H1 (cell line): Measurements from ENCODE around the gene PKIB. TPM values are rescaled to one million over a fixed set of nuclear protein-coding genes. Genes with fewer than 3 reads are reported as not detected.

Source experiments
- CTCF ChIA-PET: fragments of 300-600 bp; sonication (Branson Sonifier 250); formaldehyde crosslinking; loops from one replicate; lab custom pipeline; 2021; ENCODE audit not compliant: partially characterized antibody; lab: Charles Lee
- POLR2A ChIA-PET: fragments of 300-600 bp; sonication (Branson Sonifier 250); formaldehyde crosslinking; loops from one replicate; lab custom pipeline; 2021; ENCODE audit warnings: inconsistent platforms; ENCODE audit not compliant: partially characterized antibody; lab: Charles Lee
- DNase-seq, 2 experiments: peaks; one replicate each; pipeline versions ENCODE4 v3.0.0 to v3.0.0-alpha.2; 2010 to 2022; ENCODE audit warnings: low spot score in 2 of 2, low read depth in 1 of 2, mixed read lengths in 1 of 2
- FAIRE-seq: peaks from 2 replicates; lab custom pipeline; 2011; peaks lifted over from hg19 to GRCh38; lab: Jason Lieb, UNC
- H2AFZ ChIP-seq: 2 replicates; pipeline ENCODE4 v1.8.1; 2012; ENCODE audit warnings: low read length, inconsistent platforms
- H2AK5ac ChIP-seq: 2 replicates; pipeline ENCODE4 v1.6.1; 2013; ENCODE audit warnings: low read depth, low read length
- H2BK120ac ChIP-seq: replicated peaks from 2 replicates; pipeline ENCODE3; 2013; ENCODE audit warnings: low read depth, low read length, inconsistent platforms
- H2BK12ac ChIP-seq: 2 replicates; pipeline ENCODE4 v1.6.1; 2013; ENCODE audit warnings: low read depth, low read length
- H2BK15ac ChIP-seq: 2 replicates; pipeline ENCODE4 v1.6.1; 2013; ENCODE audit warnings: low read length
- H2BK20ac ChIP-seq: 2 replicates; pipeline ENCODE4 v1.6.1; 2013; ENCODE audit warnings: low read length
- H2BK5ac ChIP-seq: 2 replicates; pipeline ENCODE4 v1.6.1; 2013; ENCODE audit warnings: low read depth, low read length
- H3K14ac ChIP-seq: 2 replicates; pipeline ENCODE4 v1.6.1; 2013; ENCODE audit warnings: inconsistent platforms; ENCODE audit not compliant: insufficient read length
- H3K18ac ChIP-seq: 2 replicates; pipeline ENCODE4 v1.6.1; 2013; ENCODE audit warnings: low read length; ENCODE audit errors: extremely low read depth
- H3K23ac ChIP-seq: 2 replicates; pipeline ENCODE4 v1.6.1; 2013; ENCODE audit warnings: inconsistent platforms; ENCODE audit not compliant: insufficient read length
- H3K23me2 ChIP-seq: 2 replicates; pipeline ENCODE4 v1.6.1; 2013; ENCODE audit warnings: low read depth, low read length
- H3K27ac ChIP-seq: 2 replicates; pipeline ENCODE4 v1.6.1; 2011; ENCODE audit warnings: low read depth, low read length, inconsistent platforms
- H3K27me3 ChIP-seq, 4 experiments: replicated peaks in 1 of 4; 1 replicate in 1 of 4; 2 replicates in 3 of 4; pipeline versions ENCODE4 v1.6.1 to v1.8.1; 2011 to 2013; ENCODE audit warnings: low read length in 3 of 4, mild to moderate bottlenecking in 3 of 4, inconsistent platforms in 2 of 4, mixed read lengths in 2 of 4, moderate library complexity in 1 of 4; ENCODE audit not compliant: control insufficient read depth in 3 of 4, insufficient read depth in 3 of 4; ENCODE audit errors: extremely low read depth in 1 of 4
- H3K36me3 ChIP-seq, 4 experiments: 2 replicates each; pipeline versions ENCODE4 v1.6.1 to v1.8.1; 2011 to 2013; ENCODE audit warnings: mild to moderate bottlenecking in 4 of 4, low read length in 3 of 4, moderate library complexity in 2 of 4, control low read depth in 1 of 4, inconsistent platforms in 1 of 4; ENCODE audit not compliant: insufficient read depth in 4 of 4, control insufficient read depth in 2 of 4
- H3K4ac ChIP-seq: replicated peaks from 2 replicates; pipeline ENCODE3; 2013; ENCODE audit warnings: low read length, low read depth, mixed read lengths, inconsistent platforms; ENCODE audit not compliant: insufficient read length
- H3K4me1 ChIP-seq, 4 experiments: replicated peaks in 1 of 4; 1 replicate in 1 of 4; 2 replicates in 3 of 4; pipeline versions ENCODE4 v1.6.1 to v1.8.1; 2011 to 2013; ENCODE audit warnings: low read length in 3 of 4, inconsistent platforms in 2 of 4, mixed read lengths in 1 of 4; ENCODE audit not compliant: insufficient read depth in 4 of 4, control insufficient read depth in 3 of 4
- H3K4me2 ChIP-seq, 2 experiments: 2 replicates each; pipeline versions ENCODE4 v1.6.1 to v1.8.1; 2011 to 2013; ENCODE audit warnings: low read depth in 2 of 2, low read length in 2 of 2, control low read depth in 1 of 2, inconsistent platforms in 1 of 2, mild to moderate bottlenecking in 1 of 2; ENCODE audit not compliant: insufficient read depth in 1 of 2
- H3K4me3 ChIP-seq, 4 experiments: fragments of 200-600, 300-600 bp in 1 of 4; sonication (generic), shearing (Covaris generic), sonication (Bioruptor Twin) in 1 of 4; 2 replicates each; pipeline versions ENCODE4 v1.5.1 to v1.8.1; 2011 to 2016; ENCODE audit warnings: low read length in 4 of 4, low read depth in 3 of 4, control low read depth in 2 of 4, inconsistent platforms in 2 of 4, mild to moderate bottlenecking in 2 of 4, mixed read lengths in 1 of 4, moderate library complexity in 1 of 4; ENCODE audit not compliant: insufficient read depth in 2 of 4; ENCODE audit errors: extremely low read depth in 1 of 4
- H3K56ac ChIP-seq: replicated peaks from 2 replicates; pipeline ENCODE3; 2013; ENCODE audit warnings: low read depth, mild to moderate bottlenecking, mixed read lengths, low read length, inconsistent platforms; ENCODE audit not compliant: insufficient read length
- H3K79me1 ChIP-seq: 2 replicates; pipeline ENCODE4 v1.6.1; 2013; ENCODE audit warnings: low read depth, low read length, control low read depth
- H3K79me2 ChIP-seq, 2 experiments: 2 replicates each; pipeline versions ENCODE4 v1.6.1 to v1.8.1; 2012 to 2013; ENCODE audit warnings: low read length in 2 of 2, mild to moderate bottlenecking in 2 of 2, inconsistent platforms in 1 of 2; ENCODE audit not compliant: insufficient read depth in 2 of 2, control insufficient read depth in 1 of 2
- H3K9ac ChIP-seq, 4 experiments: replicated peaks in 1 of 4; 1 replicate in 1 of 4; 2 replicates in 3 of 4; pipeline versions ENCODE4 v1.6.1 to v1.8.1; 2011 to 2013; ENCODE audit warnings: low read depth in 3 of 4, low read length in 3 of 4, control low read depth in 2 of 4, mild to moderate bottlenecking in 2 of 4, moderate library complexity in 2 of 4, inconsistent platforms in 1 of 4; ENCODE audit errors: extremely low read depth in 1 of 4
- H3K9me3 ChIP-seq, 2 experiments: 2 replicates each; pipeline versions ENCODE4 v1.6.1 to v1.8.1; 2012 to 2013; ENCODE audit warnings: mild to moderate bottlenecking in 2 of 2, moderate library complexity in 2 of 2, control low read depth in 1 of 2, inconsistent platforms in 1 of 2, low read depth in 1 of 2, low read length in 1 of 2, mixed read lengths in 1 of 2; ENCODE audit not compliant: insufficient read depth in 2 of 2
- H4K20me1 ChIP-seq, 2 experiments: replicated peaks in 1 of 2; 2 replicates each; pipeline versions ENCODE3 to v1.8.1; 2011 to 2013; ENCODE audit warnings: inconsistent platforms in 2 of 2, low read length in 2 of 2, mild to moderate bottlenecking in 1 of 2; ENCODE audit not compliant: insufficient read depth in 2 of 2, control insufficient read depth in 1 of 2
- H4K5ac ChIP-seq: 2 replicates; pipeline ENCODE4 v1.6.1; 2013; ENCODE audit warnings: low read length, low read depth, mixed read lengths, inconsistent platforms; ENCODE audit not compliant: insufficient read length
- H4K8ac ChIP-seq: 2 replicates; pipeline ENCODE4 v1.8.0; 2013; ENCODE audit warnings: mild to moderate bottlenecking, moderate library complexity, low read length, inconsistent platforms; ENCODE audit not compliant: insufficient read depth; ENCODE audit errors: extremely low read depth
- H4K91ac ChIP-seq: replicated peaks from 2 replicates; pipeline ENCODE3; 2013; ENCODE audit warnings: low read length, mixed read lengths, inconsistent platforms; ENCODE audit not compliant: insufficient read length
- CBX8 ChIP-seq: fragments of 300-800, 300-1000 bp; sonication (generic); IDR thresholded peaks from 2 replicates; pipeline ENCODE4 v1.7.1; 2016; ENCODE audit warnings: low read depth, low read length, borderline replicate concordance
- CTBP2 ChIP-seq: IDR thresholded peaks from 2 replicates; pipeline ENCODE4 v1.7.0; 2011; ENCODE audit warnings: borderline replicate concordance, mild to moderate bottlenecking, moderate library complexity, mixed read lengths, low read length; ENCODE audit not compliant: insufficient read depth, insufficient read length
- EP300 ChIP-seq, 2 experiments: IDR thresholded peaks; 1 replicate in 1 of 2; 2 replicates in 1 of 2; pipeline ENCODE4 v1.6.1; 2011 to 2012; ENCODE audit warnings: low read depth in 2 of 2, low read length in 2 of 2, mild to moderate bottlenecking in 2 of 2, borderline replicate concordance in 1 of 2, inconsistent platforms in 1 of 2, moderate library complexity in 1 of 2
- MAFK ChIP-seq: IDR thresholded peaks from 2 replicates; pipeline ENCODE4 v1.6.1; 2012; ENCODE audit warnings: low read depth, mild to moderate bottlenecking, improper control_type of control experiment, low read length
- NANOG ChIP-seq: IDR thresholded peaks from 2 replicates; pipeline ENCODE4 v1.6.1; 2011; ENCODE audit warnings: low read length, low read depth, mild to moderate bottlenecking, inconsistent platforms; ENCODE audit not compliant: insufficient read depth, poor library complexity, severe bottlenecking
- POLR2A ChIP-seq, 2 experiments: IDR thresholded peaks; 1 replicate in 1 of 2; 2 replicates in 1 of 2; pipeline ENCODE4 v1.6.1; 2011; ENCODE audit warnings: low read depth in 2 of 2, low read length in 2 of 2, mild to moderate bottlenecking in 2 of 2; ENCODE audit errors: control extremely low read depth in 1 of 2
- RBBP5 ChIP-seq: IDR thresholded peaks from 2 replicates; pipeline ENCODE4 v1.7.1; 2012; ENCODE audit warnings: low read depth, mild to moderate bottlenecking, inconsistent platforms, low read length, moderate library complexity, borderline replicate concordance
- TAF7 ChIP-seq: optimal IDR thresholded peaks from 2 replicates; pipeline ENCODE3; 2011; ENCODE audit warnings: low read depth, mild to moderate bottlenecking, inconsistent platforms, low read length, moderate library complexity, borderline replicate concordance
- YY1 ChIP-seq: IDR thresholded peaks from 2 replicates; pipeline ENCODE4 v1.6.1; 2011; ENCODE audit warnings: low read depth, mild to moderate bottlenecking, low read length
- WGBS, 2 experiments: shearing (Covaris generic) in 1 of 2; methylation state at CpG; one replicate each; pipeline versions ENCODE4 v1.1.6 to v1.1.7; 2013 to 2015; ENCODE audit warnings: low lambda C conversion rate in 2 of 2, mixed read lengths in 2 of 2, inconsistent platforms in 1 of 2, low coverage in 1 of 2, missing lambda C conversion rate in 1 of 2; ENCODE audit not compliant: insufficient replicate concordance in 2 of 2, insufficient coverage in 1 of 2, insufficient read length in 1 of 2; ENCODE audit errors: extremely low coverage in 1 of 2, missing lambda C conversion rate in 1 of 2; 5-methylcytosine and 5-hydroxymethylcytosine counted together
- polyA plus RNA-seq, 7 experiments: library from polyadenylated mRNA; depleted of rRNA in 3 of 7; stranded (reverse) in 5 of 7; unstranded in 2 of 7; fragments of >200 nt in 5 of 7; fragments of 200-250 nt in 2 of 7; gene quantifications; 1 replicate in 5 of 7; 2 replicates in 1 of 7; 4 replicates in 1 of 7; pipeline versions ENCODE4 v1.2.1 to v1.2.3, GENCODE V29; 2011 to 2013; ENCODE audit warnings: missing spikeins in 2 of 7, mixed read lengths in 2 of 7
- total RNA-seq: library from RNA; stranded (reverse); fragmentation: NEBNext Ultra II Directional; extraction: Animal tissue kit (Norgen Biotek cat#: 25700); gene quantifications from 2 replicates; pipeline ENCODE4 v1.2.1, GENCODE V29; 2021
- TF ChIP-seq, protein P1 (sequence below): IDR thresholded peaks from 2 replicates; pipeline ENCODE4 v1.6.1; 2012; ENCODE audit warnings: inconsistent platforms

Gene PKIB
- total and polyA plus RNA-seq, 2 of the 8 experiments (the other 6 are each of a cell fraction or from before 2014, with no cell fraction given) = 13.5 to 73.3 TPM

- Histone ChIP-seq H4K5ac (no peak overlapping the region), H3K4me3 (no peak overlapping the region), H3K23ac (no peak overlapping the region), H3K79me2 (no peaks in the 10 kb centered on the region), H3K23me2 (no peaks in the 10 kb centered on the region), H2AK5ac (no peak overlapping the region), H3K27ac (no peak overlapping the region), H3K4me2 (no peak overlapping the region), H2BK20ac (no peak overlapping the region), H3K56ac (no peak overlapping the region), H3K9me3 (no peaks in the 10 kb centered on the region), H2BK120ac (no peak overlapping the region), H3K27me3 (no peaks in the 10 kb centered on the region), H3K4ac (no peak overlapping the region), H4K91ac (no peak overlapping the region), H3K14ac (no peak overlapping the region), H3K18ac (no peak overlapping the region), H2AFZ (no peak overlapping the region), H2BK12ac (no peak overlapping the region), H3K36me3 (peaks cover 0 to 17% (median 0%) of the 10 kb centered on the region in 4 experiments; a peak in 1 of 8 replicates), H2BK15ac (no peak overlapping the region), H3K79me1 (no peaks in the 10 kb centered on the region; the same call in 1 of the 2 replicates), H4K8ac (no peak overlapping the region), H3K4me1 (no peaks in the 10 kb centered on the region), H4K20me1 (no peaks in the 10 kb centered on the region), H2BK5ac (no peak overlapping the region), H3K9ac (no peak overlapping the region)
- DNase-seq = no peak
- ChIA-PET CTCF (interaction anchor here (1.3 to 1.4 kb wide), 2 partner anchors 15 to 42 kb away, joined by 3 to 4 read pairs; no protein-coding TSS in a partner anchor), POLR2A (no interaction called here)
- no peak for FAIRE-seq
- WGBS, 2 experiments = 87% methylated on average over 2 of the region's 2 CpGs; no CpG with 5 or more reads in 1 of the 2 experiments
- TF ChIP-seq POLR2A (IDR thresholded peaks at IDR 0.05; ENCODE audit: control extremely low read depth in 1 of 2, low read depth in 2 of 2, low read length in 2 of 2) (no peak), NANOG (no peak), RBBP5 (no peak), YY1 (no peak), MAFK (no peak), CBX8 (no peak), EP300 (IDR thresholded peaks at IDR 0.05; ENCODE audit: borderline replicate concordance in 1 of 2, low read depth in 2 of 2, low read length in 2 of 2) (no peak), TAF7 (no peak), CTBP2 (no peak)
- TF ChIP-seq, protein P1, sequence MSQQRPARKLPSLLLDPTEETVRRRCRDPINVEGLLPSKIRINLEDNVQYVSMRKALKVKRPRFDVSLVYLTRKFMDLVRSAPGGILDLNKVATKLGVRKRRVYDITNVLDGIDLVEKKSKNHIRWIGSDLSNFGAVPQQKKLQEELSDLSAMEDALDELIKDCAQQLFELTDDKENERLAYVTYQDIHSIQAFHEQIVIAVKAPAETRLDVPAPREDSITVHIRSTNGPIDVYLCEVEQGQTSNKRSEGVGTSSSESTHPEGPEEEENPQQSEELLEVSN = no peak
These were observed 38.3 kb upstream of the PKIB start for GRCh38 chr6:122571888-122572287.
